Stomach (tissue), 4 donors: Measurements from ENCODE around the gene NAA38.

Experiments used
- EP300 ChIP-seq: sonication (generic); formaldehyde crosslinking; IDR thresholded peaks from one replicate; pipeline ENCODE4 v1.6.1; 2017; ENCODE audit warnings: antibody characterized with exemption
- TF ChIP-seq, protein P1 (sequence below), 7 experiments: fragments of 450-650 bp in 4 of 7; fragments of 200-600 bp in 3 of 7; sonication (generic) in 3 of 7; IDR thresholded peaks; one replicate each; pipeline ENCODE4 v1.5.1; 2016 to 2019; ENCODE audit warnings: antibody characterized with exemption in 7 of 7, control low read depth in 2 of 7, mild to moderate bottlenecking in 1 of 7

DNA sequence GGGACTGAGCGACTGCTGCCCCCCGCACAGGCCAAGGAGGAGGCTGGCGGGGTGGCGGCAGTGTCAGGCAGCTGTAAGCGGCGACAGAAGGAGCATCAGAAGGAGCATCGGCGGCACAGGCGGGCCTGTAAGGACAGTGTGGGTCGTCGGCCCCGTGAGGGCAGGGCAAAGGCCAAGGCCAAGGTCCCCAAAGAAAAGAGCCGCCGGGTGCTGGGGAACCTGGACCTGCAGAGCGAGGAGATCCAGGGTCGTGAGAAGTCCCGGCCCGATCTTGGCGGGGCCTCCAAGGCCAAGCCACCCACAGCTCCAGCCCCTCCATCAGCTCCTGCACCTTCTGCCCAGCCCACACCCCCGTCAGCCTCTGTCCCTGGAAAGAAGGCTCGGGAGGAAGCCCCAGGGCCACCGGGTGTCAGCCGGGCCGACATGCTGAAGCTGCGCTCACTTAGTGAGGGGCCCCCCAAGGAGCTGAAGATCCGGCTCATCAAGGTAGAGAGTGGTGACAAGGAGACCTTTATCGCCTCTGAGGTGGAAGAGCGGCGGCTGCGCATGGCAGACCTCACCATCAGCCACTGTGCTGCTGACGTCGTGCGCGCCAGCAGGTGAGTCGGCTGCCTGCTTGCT lies 8.1 kb downstream of the NAA38 start:
- TF ChIP-seq, protein P1, sequence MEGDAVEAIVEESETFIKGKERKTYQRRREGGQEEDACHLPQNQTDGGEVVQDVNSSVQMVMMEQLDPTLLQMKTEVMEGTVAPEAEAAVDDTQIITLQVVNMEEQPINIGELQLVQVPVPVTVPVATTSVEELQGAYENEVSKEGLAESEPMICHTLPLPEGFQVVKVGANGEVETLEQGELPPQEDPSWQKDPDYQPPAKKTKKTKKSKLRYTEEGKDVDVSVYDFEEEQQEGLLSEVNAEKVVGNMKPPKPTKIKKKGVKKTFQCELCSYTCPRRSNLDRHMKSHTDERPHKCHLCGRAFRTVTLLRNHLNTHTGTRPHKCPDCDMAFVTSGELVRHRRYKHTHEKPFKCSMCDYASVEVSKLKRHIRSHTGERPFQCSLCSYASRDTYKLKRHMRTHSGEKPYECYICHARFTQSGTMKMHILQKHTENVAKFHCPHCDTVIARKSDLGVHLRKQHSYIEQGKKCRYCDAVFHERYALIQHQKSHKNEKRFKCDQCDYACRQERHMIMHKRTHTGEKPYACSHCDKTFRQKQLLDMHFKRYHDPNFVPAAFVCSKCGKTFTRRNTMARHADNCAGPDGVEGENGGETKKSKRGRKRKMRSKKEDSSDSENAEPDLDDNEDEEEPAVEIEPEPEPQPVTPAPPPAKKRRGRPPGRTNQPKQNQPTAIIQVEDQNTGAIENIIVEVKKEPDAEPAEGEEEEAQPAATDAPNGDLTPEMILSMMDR (IDR thresholded peaks at IDR 0.05): no peak
- TF ChIP-seq EP300: no peak
